Panc1 (cell line): Measurements from ENCODE around the gene KCNB1. TPM values are rescaled to one million over a fixed set of nuclear protein-coding genes. Genes with fewer than 3 reads are reported as not detected.

Experiments
- ATAC-seq: fragments of 200-7000 bp; cut with Tn5 transposase; 2 replicates; pipeline ENCODE4 v1.9.1; 2020; ENCODE audit warnings: mild to moderate bottlenecking, moderate library complexity
- BruUV-seq: library from RNA; stranded (reverse); fragments of 400-500 nt; replicated peaks from 2 replicates; lab custom pipeline; 2021; lab: Mats Ljungman, UMichigan
- CTCF ChIA-PET: fragments of 300-600 bp; sonication (Branson Sonifier 250); formaldehyde crosslinking; loops from one replicate; lab custom pipeline; 2022; ENCODE audit warnings: antibody characterized with exemption; lab: Charles Lee
- POLR2A ChIA-PET: fragments of 300-600 bp; sonication (Branson Sonifier 250); formaldehyde crosslinking; loops from one replicate; lab custom pipeline; 2022; ENCODE audit warnings: antibody characterized with exemption; lab: Charles Lee
- DNase-seq: peaks from one replicate; pipeline ENCODE4 v3.0.0-alpha.2; 2010; ENCODE audit warnings: low read depth, low spot score
- H3K27ac ChIP-seq: 2 replicates; pipeline ENCODE4 v1.5.1; 2011; ENCODE audit warnings: mild to moderate bottlenecking, low read length, inconsistent platforms
- H3K27me3 ChIP-seq: fragments of 200-500 bp; sonication (Bioruptor generic); 2 replicates; pipeline ENCODE4 v1.6.0; 2014; ENCODE audit warnings: low read length, inconsistent platforms; ENCODE audit not compliant: control insufficient read depth, insufficient read depth
- H3K36me3 ChIP-seq: fragments of 200-500 bp; sonication (Bioruptor generic); 2 replicates; pipeline ENCODE4 v1.5.1; 2014; ENCODE audit warnings: inconsistent platforms, mild to moderate bottlenecking, low read length, moderate library complexity; ENCODE audit not compliant: control insufficient read depth, insufficient read depth
- H3K4me1 ChIP-seq: 2 replicates; pipeline ENCODE4 v1.5.1; 2011; ENCODE audit warnings: inconsistent platforms, mild to moderate bottlenecking, low read length, moderate library complexity; ENCODE audit not compliant: control insufficient read depth, insufficient read depth
- H3K4me3 ChIP-seq, 2 experiments: 2 replicates each; pipeline ENCODE4 v1.5.1; 2011 to 2012; ENCODE audit warnings: low read depth in 2 of 2, low read length in 2 of 2, mild to moderate bottlenecking in 2 of 2, inconsistent platforms in 1 of 2, moderate library complexity in 1 of 2
- H3K9me3 ChIP-seq: fragments of 200-500 bp; sonication (Bioruptor generic); 2 replicates; pipeline ENCODE4 v1.5.1; 2014; ENCODE audit warnings: low read depth, mild to moderate bottlenecking, inconsistent platforms, low read length, moderate library complexity; ENCODE audit not compliant: control insufficient read depth, insufficient read depth
- POLR2AphosphoS5 ChIP-seq: IDR thresholded peaks from 2 replicates; pipeline ENCODE4 v1.6.1; 2012; ENCODE audit warnings: mild to moderate bottlenecking, low read depth, low read length, moderate library complexity
- SIN3A ChIP-seq: IDR thresholded peaks from 2 replicates; pipeline ENCODE4 v1.6.1; 2012; ENCODE audit warnings: low read depth, mild to moderate bottlenecking, low read length, moderate library complexity, borderline replicate concordance; ENCODE audit not compliant: insufficient read depth
- TCF7L2 ChIP-seq: IDR thresholded peaks from 2 replicates; pipeline ENCODE4 v1.6.1; 2011; ENCODE audit warnings: mild to moderate bottlenecking, low read depth, low read length, inconsistent platforms
- in situ Hi-C: cut with HindIII; loops from 2 replicates; pipeline ENCODE4 v1.10.0; 2016; ENCODE audit warnings: low sequenced_read_pairs, low pct_unique_long_range_greater_than_20kb
- intact Hi-C: fragments of 100-400 bp; cut with micrococcal nuclease; formaldehyde crosslinking; loops from one replicate; pipeline ENCODE4 v1.10.0; 2022; ENCODE audit not compliant: unreplicated experiment
- total RNA-seq: library from RNA; stranded (reverse); gene quantifications from one replicate; pipeline ENCODE4 v1.2.1, GENCODE V29; 2021; ENCODE audit not compliant: unreplicated experiment
- TF ChIP-seq, protein P1 (sequence below), 2 experiments: IDR thresholded peaks; 2 replicates each; pipeline ENCODE4 v1.6.1; 2011 to 2012; ENCODE audit warnings: low read depth in 2 of 2, control low read depth in 1 of 2, low read length in 1 of 2, mild to moderate bottlenecking in 1 of 2, moderate library complexity in 1 of 2; ENCODE audit not compliant: insufficient read depth in 1 of 2
- TF ChIP-seq, protein P2 (sequence below): fragments of 450-650 bp; IDR thresholded peaks from 2 replicates; pipeline ENCODE4 v1.5.1; 2017; ENCODE audit warnings: mild to moderate bottlenecking

KCNB1 gene
- total RNA-seq, 1 experiment from 2014 or later: 11.1 TPM

DNA sequence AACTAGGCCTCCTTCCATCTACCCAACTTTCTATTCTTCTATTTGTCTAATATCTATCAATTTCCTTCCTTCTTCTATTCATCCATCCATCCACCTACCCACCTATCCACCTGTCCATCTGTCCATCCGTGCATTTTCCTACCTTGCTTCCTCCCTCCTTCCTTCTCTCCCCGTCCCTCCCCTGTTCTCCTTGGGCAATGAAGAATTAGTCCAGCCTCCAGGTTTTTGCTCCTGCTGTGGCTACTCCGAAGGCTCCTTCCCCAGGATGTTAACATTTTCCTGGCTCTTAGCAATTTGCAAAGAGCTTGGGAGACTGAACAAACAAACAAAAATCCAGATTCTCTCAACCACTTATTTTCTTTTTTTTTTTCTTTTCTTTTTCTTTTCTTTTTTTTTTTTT is 81.6 kb downstream of the KCNB1 start:
- Histone ChIP-seq H3K36me3 (no peaks in the 10 kb centered on the region), H3K27me3 (no peaks in the 10 kb centered on the region), H3K4me1 (peaks cover 5% of the 10 kb centered on the region), H3K9me3 (no peaks in the 10 kb centered on the region), H3K4me3 (no peak overlapping the region), H3K27ac (no peak overlapping the region)
- intact Hi-C loops: no loop called here
- BruUV-seq: no TSS peak
- ATAC-seq: no peak
- POLR2A ChIA-PET: no interaction called here
- CTCF ChIA-PET: no interaction called here
- TF ChIP-seq POLR2AphosphoS5: no peak
- TF ChIP-seq TCF7L2: no peak
- TF ChIP-seq, protein P1, sequence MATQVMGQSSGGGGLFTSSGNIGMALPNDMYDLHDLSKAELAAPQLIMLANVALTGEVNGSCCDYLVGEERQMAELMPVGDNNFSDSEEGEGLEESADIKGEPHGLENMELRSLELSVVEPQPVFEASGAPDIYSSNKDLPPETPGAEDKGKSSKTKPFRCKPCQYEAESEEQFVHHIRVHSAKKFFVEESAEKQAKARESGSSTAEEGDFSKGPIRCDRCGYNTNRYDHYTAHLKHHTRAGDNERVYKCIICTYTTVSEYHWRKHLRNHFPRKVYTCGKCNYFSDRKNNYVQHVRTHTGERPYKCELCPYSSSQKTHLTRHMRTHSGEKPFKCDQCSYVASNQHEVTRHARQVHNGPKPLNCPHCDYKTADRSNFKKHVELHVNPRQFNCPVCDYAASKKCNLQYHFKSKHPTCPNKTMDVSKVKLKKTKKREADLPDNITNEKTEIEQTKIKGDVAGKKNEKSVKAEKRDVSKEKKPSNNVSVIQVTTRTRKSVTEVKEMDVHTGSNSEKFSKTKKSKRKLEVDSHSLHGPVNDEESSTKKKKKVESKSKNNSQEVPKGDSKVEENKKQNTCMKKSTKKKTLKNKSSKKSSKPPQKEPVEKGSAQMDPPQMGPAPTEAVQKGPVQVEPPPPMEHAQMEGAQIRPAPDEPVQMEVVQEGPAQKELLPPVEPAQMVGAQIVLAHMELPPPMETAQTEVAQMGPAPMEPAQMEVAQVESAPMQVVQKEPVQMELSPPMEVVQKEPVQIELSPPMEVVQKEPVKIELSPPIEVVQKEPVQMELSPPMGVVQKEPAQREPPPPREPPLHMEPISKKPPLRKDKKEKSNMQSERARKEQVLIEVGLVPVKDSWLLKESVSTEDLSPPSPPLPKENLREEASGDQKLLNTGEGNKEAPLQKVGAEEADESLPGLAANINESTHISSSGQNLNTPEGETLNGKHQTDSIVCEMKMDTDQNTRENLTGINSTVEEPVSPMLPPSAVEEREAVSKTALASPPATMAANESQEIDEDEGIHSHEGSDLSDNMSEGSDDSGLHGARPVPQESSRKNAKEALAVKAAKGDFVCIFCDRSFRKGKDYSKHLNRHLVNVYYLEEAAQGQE (IDR thresholded peaks at IDR 0.05; ENCODE audit: insufficient read depth in 1 of 2, low read depth in 2 of 2, low read length in 1 of 2): no peak
- in situ Hi-C loops: no loop called here
- no peak for DNase-seq

DNA sequence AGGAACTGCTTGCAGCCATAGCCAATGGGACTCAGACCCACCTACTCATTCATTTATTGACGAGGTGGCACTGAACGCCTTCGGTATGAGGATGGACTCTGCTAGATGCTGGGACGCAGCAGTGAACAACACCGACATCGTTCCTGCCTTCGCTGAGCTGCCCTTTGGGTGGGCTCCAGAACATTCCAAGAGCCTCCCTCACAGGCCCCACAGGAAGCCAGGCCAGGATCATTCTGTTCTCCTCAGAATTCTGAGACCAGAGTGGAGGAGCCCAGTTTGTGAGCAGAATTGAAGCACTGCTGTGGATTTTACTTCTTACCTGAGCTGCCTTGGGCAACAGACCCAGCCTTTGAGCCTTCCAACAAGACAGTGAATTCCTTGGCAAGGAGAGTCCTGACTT is 82.1 kb downstream of the KCNB1 start:
- ChIA-PET POLR2A (no interaction called here), CTCF (no interaction called here)
- ATAC-seq: no peak
- H3K27ac ChIP-seq: peak overlapping the region; percentile 27; the same call in 1 of the 2 replicates
- H3K36me3 ChIP-seq: no peaks in the 10 kb centered on the region
- no peaks in the 10 kb centered on the region for H3K9me3 ChIP-seq
- H3K4me3 ChIP-seq: no peak overlapping the region
- intact Hi-C loops: no loop called here
- DNase-seq: no peak
- peaks cover 5% of the 10 kb centered on the region for H3K4me1 ChIP-seq
- in situ Hi-C loops: no loop called here
- H3K27me3 ChIP-seq: no peaks in the 10 kb centered on the region
- TF ChIP-seq, protein P2, sequence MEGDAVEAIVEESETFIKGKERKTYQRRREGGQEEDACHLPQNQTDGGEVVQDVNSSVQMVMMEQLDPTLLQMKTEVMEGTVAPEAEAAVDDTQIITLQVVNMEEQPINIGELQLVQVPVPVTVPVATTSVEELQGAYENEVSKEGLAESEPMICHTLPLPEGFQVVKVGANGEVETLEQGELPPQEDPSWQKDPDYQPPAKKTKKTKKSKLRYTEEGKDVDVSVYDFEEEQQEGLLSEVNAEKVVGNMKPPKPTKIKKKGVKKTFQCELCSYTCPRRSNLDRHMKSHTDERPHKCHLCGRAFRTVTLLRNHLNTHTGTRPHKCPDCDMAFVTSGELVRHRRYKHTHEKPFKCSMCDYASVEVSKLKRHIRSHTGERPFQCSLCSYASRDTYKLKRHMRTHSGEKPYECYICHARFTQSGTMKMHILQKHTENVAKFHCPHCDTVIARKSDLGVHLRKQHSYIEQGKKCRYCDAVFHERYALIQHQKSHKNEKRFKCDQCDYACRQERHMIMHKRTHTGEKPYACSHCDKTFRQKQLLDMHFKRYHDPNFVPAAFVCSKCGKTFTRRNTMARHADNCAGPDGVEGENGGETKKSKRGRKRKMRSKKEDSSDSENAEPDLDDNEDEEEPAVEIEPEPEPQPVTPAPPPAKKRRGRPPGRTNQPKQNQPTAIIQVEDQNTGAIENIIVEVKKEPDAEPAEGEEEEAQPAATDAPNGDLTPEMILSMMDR: no peak
- no peak for TF ChIP-seq POLR2AphosphoS5
- TF ChIP-seq, protein P1 (IDR thresholded peaks at IDR 0.05; ENCODE audit: insufficient read depth in 1 of 2, low read depth in 2 of 2, low read length in 1 of 2): no peak
- no peak for TF ChIP-seq SIN3A
- no peak for TF ChIP-seq TCF7L2
- no TSS peak for BruUV-seq
